Panc1 (cell line): ENCODE results near the gene PRR35. TPM values are rescaled to one million over a fixed set of nuclear protein-coding genes. Genes with fewer than 3 reads are reported as not detected.

Experiments used
- ATAC-seq: fragments of 200-7000 bp; cut with Tn5 transposase; 2 replicates; pipeline ENCODE4 v1.9.1; 2020; ENCODE audit warnings: mild to moderate bottlenecking, moderate library complexity
- BruUV-seq: library from RNA; stranded (reverse); fragments of 400-500 nt; replicated peaks from 2 replicates; lab custom pipeline; 2021; lab: Mats Ljungman, UMichigan
- CTCF ChIA-PET: fragments of 300-600 bp; sonication (Branson Sonifier 250); formaldehyde crosslinking; loops from one replicate; lab custom pipeline; 2022; ENCODE audit warnings: antibody characterized with exemption; lab: Charles Lee
- POLR2A ChIA-PET: fragments of 300-600 bp; sonication (Branson Sonifier 250); formaldehyde crosslinking; loops from one replicate; lab custom pipeline; 2022; ENCODE audit warnings: antibody characterized with exemption; lab: Charles Lee
- DNase-seq: peaks from one replicate; pipeline ENCODE4 v3.0.0-alpha.2; 2010; ENCODE audit warnings: low read depth, low spot score
- H3K27ac ChIP-seq: 2 replicates; pipeline ENCODE4 v1.5.1; 2011; ENCODE audit warnings: mild to moderate bottlenecking, low read length, inconsistent platforms
- H3K27me3 ChIP-seq: fragments of 200-500 bp; sonication (Bioruptor generic); 2 replicates; pipeline ENCODE4 v1.6.0; 2014; ENCODE audit warnings: low read length, inconsistent platforms; ENCODE audit not compliant: control insufficient read depth, insufficient read depth
- H3K36me3 ChIP-seq: fragments of 200-500 bp; sonication (Bioruptor generic); 2 replicates; pipeline ENCODE4 v1.5.1; 2014; ENCODE audit warnings: inconsistent platforms, mild to moderate bottlenecking, low read length, moderate library complexity; ENCODE audit not compliant: control insufficient read depth, insufficient read depth
- H3K4me1 ChIP-seq: 2 replicates; pipeline ENCODE4 v1.5.1; 2011; ENCODE audit warnings: inconsistent platforms, mild to moderate bottlenecking, low read length, moderate library complexity; ENCODE audit not compliant: control insufficient read depth, insufficient read depth
- H3K4me3 ChIP-seq, 2 experiments: 2 replicates each; pipeline ENCODE4 v1.5.1; 2011 to 2012; ENCODE audit warnings: low read depth in 2 of 2, low read length in 2 of 2, mild to moderate bottlenecking in 2 of 2, inconsistent platforms in 1 of 2, moderate library complexity in 1 of 2
- H3K9me3 ChIP-seq: fragments of 200-500 bp; sonication (Bioruptor generic); 2 replicates; pipeline ENCODE4 v1.5.1; 2014; ENCODE audit warnings: low read depth, mild to moderate bottlenecking, inconsistent platforms, low read length, moderate library complexity; ENCODE audit not compliant: control insufficient read depth, insufficient read depth
- POLR2AphosphoS5 ChIP-seq: IDR thresholded peaks from 2 replicates; pipeline ENCODE4 v1.6.1; 2012; ENCODE audit warnings: mild to moderate bottlenecking, low read depth, low read length, moderate library complexity
- SIN3A ChIP-seq: IDR thresholded peaks from 2 replicates; pipeline ENCODE4 v1.6.1; 2012; ENCODE audit warnings: low read depth, mild to moderate bottlenecking, low read length, moderate library complexity, borderline replicate concordance; ENCODE audit not compliant: insufficient read depth
- TCF7L2 ChIP-seq: IDR thresholded peaks from 2 replicates; pipeline ENCODE4 v1.6.1; 2011; ENCODE audit warnings: mild to moderate bottlenecking, low read depth, low read length, inconsistent platforms
- in situ Hi-C: cut with HindIII; loops from 2 replicates; pipeline ENCODE4 v1.10.0; 2016; ENCODE audit warnings: low sequenced_read_pairs, low pct_unique_long_range_greater_than_20kb
- intact Hi-C: fragments of 100-400 bp; cut with micrococcal nuclease; formaldehyde crosslinking; loops from one replicate; pipeline ENCODE4 v1.10.0; 2022; ENCODE audit not compliant: unreplicated experiment
- total RNA-seq: library from RNA; stranded (reverse); gene quantifications from one replicate; pipeline ENCODE4 v1.2.1, GENCODE V29; 2021; ENCODE audit not compliant: unreplicated experiment
- TF ChIP-seq, protein P1 (sequence below): fragments of 450-650 bp; IDR thresholded peaks from 2 replicates; pipeline ENCODE4 v1.5.1; 2017; ENCODE audit warnings: mild to moderate bottlenecking
- TF ChIP-seq, protein P2 (sequence below), 2 experiments: IDR thresholded peaks; 2 replicates each; pipeline ENCODE4 v1.6.1; 2011 to 2012; ENCODE audit warnings: low read depth in 2 of 2, control low read depth in 1 of 2, low read length in 1 of 2, mild to moderate bottlenecking in 1 of 2, moderate library complexity in 1 of 2; ENCODE audit not compliant: insufficient read depth in 1 of 2

Gene PRR35
- total RNA-seq, 1 experiment from 2014 or later = 2.2 TPM

DNA sequence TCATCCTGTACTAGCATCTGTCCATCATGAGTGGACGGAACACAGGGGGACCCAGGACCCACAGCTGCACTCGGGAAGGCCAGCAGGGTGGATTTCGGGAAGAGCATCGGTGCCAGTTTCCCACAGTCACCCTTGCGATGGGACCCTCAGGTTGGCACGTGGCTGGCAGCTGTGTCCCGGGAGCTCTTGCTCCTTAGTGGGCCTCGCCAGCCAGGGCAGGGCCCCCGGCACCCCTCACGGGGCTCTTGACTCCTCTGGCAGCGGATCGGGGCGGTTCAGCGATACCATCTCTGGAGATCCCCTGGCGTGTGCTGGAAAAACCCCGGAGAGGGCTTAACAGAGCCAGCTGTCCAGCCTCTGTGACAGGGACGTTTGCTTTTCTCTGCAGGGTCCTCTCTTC is 23.4 kb upstream of the PRR35 start:
- ATAC-seq = no peak
- Histone ChIP-seq H3K27me3 (no peaks in the 10 kb centered on the region), H3K9me3 (no peaks in the 10 kb centered on the region), H3K4me1 (peaks cover 29% of the 10 kb centered on the region), H3K27ac (no peak overlapping the region), H3K4me3 (no peak overlapping the region), H3K36me3 (no peaks in the 10 kb centered on the region)
- TF ChIP-seq SIN3A (no peak), TCF7L2 (no peak)
- TF ChIP-seq, protein P1, sequence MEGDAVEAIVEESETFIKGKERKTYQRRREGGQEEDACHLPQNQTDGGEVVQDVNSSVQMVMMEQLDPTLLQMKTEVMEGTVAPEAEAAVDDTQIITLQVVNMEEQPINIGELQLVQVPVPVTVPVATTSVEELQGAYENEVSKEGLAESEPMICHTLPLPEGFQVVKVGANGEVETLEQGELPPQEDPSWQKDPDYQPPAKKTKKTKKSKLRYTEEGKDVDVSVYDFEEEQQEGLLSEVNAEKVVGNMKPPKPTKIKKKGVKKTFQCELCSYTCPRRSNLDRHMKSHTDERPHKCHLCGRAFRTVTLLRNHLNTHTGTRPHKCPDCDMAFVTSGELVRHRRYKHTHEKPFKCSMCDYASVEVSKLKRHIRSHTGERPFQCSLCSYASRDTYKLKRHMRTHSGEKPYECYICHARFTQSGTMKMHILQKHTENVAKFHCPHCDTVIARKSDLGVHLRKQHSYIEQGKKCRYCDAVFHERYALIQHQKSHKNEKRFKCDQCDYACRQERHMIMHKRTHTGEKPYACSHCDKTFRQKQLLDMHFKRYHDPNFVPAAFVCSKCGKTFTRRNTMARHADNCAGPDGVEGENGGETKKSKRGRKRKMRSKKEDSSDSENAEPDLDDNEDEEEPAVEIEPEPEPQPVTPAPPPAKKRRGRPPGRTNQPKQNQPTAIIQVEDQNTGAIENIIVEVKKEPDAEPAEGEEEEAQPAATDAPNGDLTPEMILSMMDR = no peak
- in situ Hi-C loops = no loop called here
- ChIA-PET CTCF (interaction anchor here (0.7 kb wide), 1 partner anchor 9 kb away, joined by 3 read pairs; no protein-coding TSS in a partner anchor), POLR2A (no interaction called here)
- DNase-seq = no peak
- intact Hi-C loops = no loop called here
- BruUV-seq = no TSS peak

DNA sequence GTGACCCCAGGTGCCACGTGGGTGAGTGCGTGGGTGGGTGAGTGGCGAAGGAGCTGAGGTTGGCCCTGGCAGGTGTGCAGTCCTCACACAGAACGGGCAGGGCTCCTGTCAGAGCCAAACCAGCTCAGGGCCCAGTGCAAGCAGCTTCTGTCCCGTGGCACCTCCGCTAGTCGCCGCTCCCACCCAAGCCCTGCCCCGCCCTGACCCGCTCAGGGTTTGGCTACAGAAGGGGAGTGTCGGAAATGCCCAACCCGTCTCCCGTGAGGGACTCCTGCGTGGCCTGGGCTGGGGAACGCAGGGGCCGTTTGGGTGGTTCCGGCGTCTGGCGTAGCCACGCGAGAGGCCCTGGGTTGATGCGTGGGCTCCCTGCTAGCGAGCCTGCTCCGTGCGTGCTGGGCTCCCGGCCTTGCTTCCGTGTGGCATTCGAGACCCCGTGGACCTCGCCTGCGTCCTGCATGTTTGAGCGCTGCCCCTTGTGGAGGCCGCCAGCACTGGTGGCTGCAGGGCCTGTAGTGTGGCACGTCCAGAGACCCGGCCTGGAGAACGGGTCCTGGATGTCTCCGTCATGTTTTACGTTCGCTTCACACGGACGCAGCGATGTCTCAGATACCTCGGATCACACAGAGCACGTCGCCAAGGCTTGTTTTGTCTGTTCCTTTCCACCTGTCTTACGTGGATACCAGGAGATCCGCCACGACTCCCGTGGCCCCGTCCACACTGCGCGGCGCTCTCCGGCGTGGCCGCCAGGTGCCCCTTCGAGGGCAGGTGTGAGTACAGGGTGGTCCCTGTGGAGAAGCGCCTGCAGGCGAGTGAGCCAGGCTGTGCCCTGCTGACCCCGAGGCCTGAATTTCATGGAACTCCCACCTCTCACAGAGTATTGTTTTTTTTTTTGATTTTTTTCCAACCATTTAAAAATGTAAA is 22.5 kb upstream of the PRR35 start:
- Histone ChIP-seq H3K4me1 (peaks cover 29% of the 10 kb centered on the region), H3K27ac (no peak overlapping the region), H3K9me3 (no peaks in the 10 kb centered on the region), H3K36me3 (no peaks in the 10 kb centered on the region), H3K4me3 (no peak overlapping the region), H3K27me3 (no peaks in the 10 kb centered on the region)
- intact Hi-C loops = no loop called here
- no TSS peak for BruUV-seq
- ATAC-seq = no peak
- ChIA-PET CTCF (interaction anchor here (0.6 to 0.7 kb wide), 2 partner anchors 8 to 48 kb away, joined by 3 to 4 read pairs; no protein-coding TSS in a partner anchor), POLR2A (no interaction called here)
- TF ChIP-seq, protein P1 = peak; percentile 72; the same call in 1 of the 2 replicates
- no peak for TF ChIP-seq TCF7L2
- in situ Hi-C loops = no loop called here
- DNase-seq = no peak

DNA sequence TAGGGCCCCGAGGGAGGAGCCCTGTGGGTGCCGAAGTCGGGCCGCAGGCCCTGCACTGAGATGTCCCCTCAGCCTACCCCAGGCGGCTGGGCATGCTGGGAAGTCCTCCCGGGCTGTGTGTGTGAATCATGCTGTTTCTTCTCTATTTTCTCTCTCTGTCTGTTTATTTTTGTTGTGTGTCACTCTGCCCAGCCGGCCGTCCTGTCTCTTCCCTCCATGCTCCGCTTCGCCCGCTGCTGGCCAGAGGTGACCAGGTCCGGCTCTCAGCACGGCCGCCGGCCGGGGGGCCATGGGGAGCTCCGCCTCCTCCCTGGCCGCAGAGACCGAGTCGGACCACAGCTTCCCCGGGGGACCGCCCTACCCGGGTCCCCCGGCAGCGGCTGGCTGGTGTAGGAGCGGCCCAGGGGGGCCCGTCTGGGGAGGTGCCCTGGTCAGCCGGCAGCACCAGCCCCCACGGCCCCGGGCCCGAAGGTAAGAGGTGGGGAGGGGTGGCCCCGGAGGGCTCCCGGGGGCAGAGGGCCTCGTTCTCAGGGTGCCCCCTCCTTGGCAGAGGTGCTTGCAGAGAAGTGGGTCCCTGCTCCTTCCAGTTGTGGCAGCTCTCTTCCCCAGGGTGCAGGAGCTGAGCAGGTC is 20.2 kb upstream of the PRR35 start:
- H3K27me3 ChIP-seq = no peaks in the 10 kb centered on the region
- POLR2A ChIA-PET = no interaction called here
- DNase-seq (no peak), ATAC-seq (no peak)
- BruUV-seq = no TSS peak
- in situ Hi-C loops = no loop called here
- no peaks in the 10 kb centered on the region for H3K9me3 ChIP-seq
- no peak overlapping the region for H3K27ac ChIP-seq
- H3K4me1 ChIP-seq = peaks cover 11% of the 10 kb centered on the region
- no peak overlapping the region for H3K4me3 ChIP-seq
- CTCF ChIA-PET = no interaction called here
- H3K36me3 ChIP-seq = no peaks in the 10 kb centered on the region
- intact Hi-C loops = no loop called here
- TF ChIP-seq, protein P1 = no peak
- no peak for TF ChIP-seq POLR2AphosphoS5
- TF ChIP-seq SIN3A = no peak
- TF ChIP-seq, protein P2, sequence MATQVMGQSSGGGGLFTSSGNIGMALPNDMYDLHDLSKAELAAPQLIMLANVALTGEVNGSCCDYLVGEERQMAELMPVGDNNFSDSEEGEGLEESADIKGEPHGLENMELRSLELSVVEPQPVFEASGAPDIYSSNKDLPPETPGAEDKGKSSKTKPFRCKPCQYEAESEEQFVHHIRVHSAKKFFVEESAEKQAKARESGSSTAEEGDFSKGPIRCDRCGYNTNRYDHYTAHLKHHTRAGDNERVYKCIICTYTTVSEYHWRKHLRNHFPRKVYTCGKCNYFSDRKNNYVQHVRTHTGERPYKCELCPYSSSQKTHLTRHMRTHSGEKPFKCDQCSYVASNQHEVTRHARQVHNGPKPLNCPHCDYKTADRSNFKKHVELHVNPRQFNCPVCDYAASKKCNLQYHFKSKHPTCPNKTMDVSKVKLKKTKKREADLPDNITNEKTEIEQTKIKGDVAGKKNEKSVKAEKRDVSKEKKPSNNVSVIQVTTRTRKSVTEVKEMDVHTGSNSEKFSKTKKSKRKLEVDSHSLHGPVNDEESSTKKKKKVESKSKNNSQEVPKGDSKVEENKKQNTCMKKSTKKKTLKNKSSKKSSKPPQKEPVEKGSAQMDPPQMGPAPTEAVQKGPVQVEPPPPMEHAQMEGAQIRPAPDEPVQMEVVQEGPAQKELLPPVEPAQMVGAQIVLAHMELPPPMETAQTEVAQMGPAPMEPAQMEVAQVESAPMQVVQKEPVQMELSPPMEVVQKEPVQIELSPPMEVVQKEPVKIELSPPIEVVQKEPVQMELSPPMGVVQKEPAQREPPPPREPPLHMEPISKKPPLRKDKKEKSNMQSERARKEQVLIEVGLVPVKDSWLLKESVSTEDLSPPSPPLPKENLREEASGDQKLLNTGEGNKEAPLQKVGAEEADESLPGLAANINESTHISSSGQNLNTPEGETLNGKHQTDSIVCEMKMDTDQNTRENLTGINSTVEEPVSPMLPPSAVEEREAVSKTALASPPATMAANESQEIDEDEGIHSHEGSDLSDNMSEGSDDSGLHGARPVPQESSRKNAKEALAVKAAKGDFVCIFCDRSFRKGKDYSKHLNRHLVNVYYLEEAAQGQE (IDR thresholded peaks at IDR 0.05; ENCODE audit: insufficient read depth in 1 of 2, low read depth in 2 of 2, low read length in 1 of 2) = no peak
- TF ChIP-seq TCF7L2 = no peak
